Activated naive CD8-positive, alpha-beta T cell treated with anti-CD3 and anti-CD28 coated beads, Interleukin-2, amount 50 U/mL, for 24 hours (primary cell): Measurements from ENCODE around the gene ADIPOR2.

Source experiments
- ATAC-seq: fragments of 150-1000 bp; cut with Tn5 transposase; one replicate; pipeline ENCODE4 v1.10.0; 2021
- DNase-seq: peaks from one replicate; pipeline ENCODE4 v3.0.0; 2021
- H3K27ac Mint-ChIP-seq: one replicate; pipeline ENCODE4 v1.8.0; 2021; ENCODE audit warnings: mild to moderate bottlenecking, mixed read lengths
- H3K27me3 Mint-ChIP-seq: one replicate; pipeline ENCODE4 v1.8.0; 2021; ENCODE audit warnings: mixed read lengths
- H3K36me3 Mint-ChIP-seq: one replicate; pipeline ENCODE4 v1.8.0; 2021; ENCODE audit warnings: low read depth, mixed read lengths
- H3K4me1 Mint-ChIP-seq: one replicate; pipeline ENCODE4 v1.8.0; 2021; ENCODE audit warnings: mixed read lengths
- H3K4me3 Mint-ChIP-seq: one replicate; pipeline ENCODE4 v1.8.0; 2021; ENCODE audit warnings: mild to moderate bottlenecking, moderate library complexity, mixed read lengths
- H3K9me3 Mint-ChIP-seq: one replicate; pipeline ENCODE4 v1.8.0; 2021; ENCODE audit warnings: mixed read lengths

ADIPOR2 gene

DNA sequence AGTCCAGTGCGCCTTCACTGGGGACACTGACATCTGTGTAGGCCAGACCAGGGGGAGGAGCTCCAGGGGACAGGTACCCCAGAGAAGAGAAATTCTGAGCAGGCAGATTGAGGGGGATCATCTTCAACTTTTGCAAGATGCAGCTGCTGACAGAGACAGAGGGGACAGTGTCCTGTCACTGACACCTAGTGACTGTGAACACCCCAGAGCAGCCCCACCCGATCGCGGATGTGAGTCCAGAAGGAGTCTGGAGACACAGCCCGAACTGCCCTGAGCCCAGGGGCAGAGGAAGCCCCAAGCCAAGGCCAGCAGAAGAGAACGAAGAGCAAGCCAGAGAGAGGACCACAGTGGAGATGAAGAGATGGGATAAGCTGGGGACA is 107.8 kb downstream of the ADIPOR2 start:
- DNase-seq (no peak), ATAC-seq (no peak)
- peak overlapping the region; percentile 63 for H3K27ac Mint-ChIP-seq
- H3K4me3 Mint-ChIP-seq: no peak overlapping the region
- no peaks in the 10 kb centered on the region for H3K27me3 Mint-ChIP-seq
- H3K36me3 Mint-ChIP-seq: no peaks in the 10 kb centered on the region
- no peaks in the 10 kb centered on the region for H3K9me3 Mint-ChIP-seq
- peaks cover 7% of the 10 kb centered on the region for H3K4me1 Mint-ChIP-seq

DNA sequence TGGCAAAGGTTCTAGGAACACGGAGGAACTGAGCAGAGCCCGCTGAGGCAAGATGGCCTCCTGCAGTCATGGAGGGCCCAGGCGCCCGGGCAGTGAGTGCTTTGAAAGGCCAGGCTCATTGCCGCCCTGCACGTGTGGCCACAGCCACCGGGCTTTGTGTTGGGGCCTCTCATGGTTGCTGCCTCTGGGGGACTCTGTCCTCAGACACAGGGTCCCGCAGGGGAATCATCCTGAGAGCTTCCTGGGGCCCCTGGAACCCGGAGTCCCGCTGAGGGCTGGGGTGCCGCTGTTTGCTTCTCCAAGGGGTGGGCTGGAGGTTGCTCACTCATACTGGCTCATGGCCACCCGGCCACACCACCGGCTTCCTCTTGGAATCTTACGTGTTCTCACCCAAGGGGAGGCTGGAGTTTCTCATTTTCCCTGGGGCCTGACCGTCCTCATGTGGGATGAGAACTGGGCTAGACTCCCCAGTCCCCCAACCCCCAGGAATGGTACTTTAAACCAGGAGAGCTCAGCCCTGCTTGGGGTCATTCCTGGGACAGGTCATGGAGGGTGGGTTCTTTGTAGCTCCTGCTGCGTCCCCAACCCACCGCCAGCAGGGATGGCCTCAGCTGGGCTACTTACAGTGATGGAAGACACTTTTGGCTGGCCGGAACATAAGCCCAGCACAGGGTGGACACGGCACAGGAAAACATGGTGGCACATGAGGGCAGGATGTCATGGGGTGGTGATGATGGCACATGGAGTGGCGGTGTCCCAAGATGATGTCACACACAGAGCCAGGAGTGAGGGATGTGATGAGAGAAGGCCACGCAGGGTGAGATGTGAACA is 108.4 kb downstream of the ADIPOR2 start:
- no peak for ATAC-seq
- Mint-ChIP-seq H3K4me3 (no peak overlapping the region), H3K36me3 (no peaks in the 10 kb centered on the region), H3K27ac (peak overlapping the region; percentile 63), H3K27me3 (no peaks in the 10 kb centered on the region), H3K4me1 (peaks cover 8% of the 10 kb centered on the region), H3K9me3 (peaks cover under 1% of the 10 kb centered on the region)
- no peak for DNase-seq

DNA sequence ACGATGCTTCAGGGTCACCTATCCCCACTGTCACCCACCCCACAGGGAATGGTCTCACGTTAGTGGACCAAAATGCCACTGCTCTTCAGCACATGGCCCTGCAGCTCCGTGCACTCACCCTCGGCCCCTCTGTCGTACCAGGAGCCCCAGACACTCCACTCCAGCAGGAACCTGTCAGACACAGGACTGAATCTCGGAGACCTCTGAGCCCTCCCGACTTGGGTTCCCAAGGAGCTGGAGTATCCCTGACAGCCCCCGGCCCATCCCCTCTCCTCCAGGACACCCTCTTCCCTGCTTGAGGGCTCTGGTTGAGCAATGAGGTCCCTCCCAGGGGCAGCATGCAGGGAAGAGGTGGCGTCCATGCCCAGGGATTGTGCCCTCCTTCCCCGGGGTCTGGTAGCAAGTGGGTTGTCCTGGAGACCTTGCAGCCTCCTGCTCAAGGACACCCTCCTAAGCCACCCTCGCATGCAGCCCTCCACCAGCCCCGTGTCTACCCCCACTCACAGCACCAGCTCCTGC is 109.1 kb downstream of the ADIPOR2 start:
- H3K36me3 Mint-ChIP-seq: no peaks in the 10 kb centered on the region
- no peak overlapping the region for H3K4me3 Mint-ChIP-seq
- no peak for ATAC-seq
- peaks cover 4% of the 10 kb centered on the region for H3K9me3 Mint-ChIP-seq
- no peaks in the 10 kb centered on the region for H3K27me3 Mint-ChIP-seq
- DNase-seq: no peak
- peaks cover 10% of the 10 kb centered on the region for H3K4me1 Mint-ChIP-seq
- no peak overlapping the region for H3K27ac Mint-ChIP-seq

DNA sequence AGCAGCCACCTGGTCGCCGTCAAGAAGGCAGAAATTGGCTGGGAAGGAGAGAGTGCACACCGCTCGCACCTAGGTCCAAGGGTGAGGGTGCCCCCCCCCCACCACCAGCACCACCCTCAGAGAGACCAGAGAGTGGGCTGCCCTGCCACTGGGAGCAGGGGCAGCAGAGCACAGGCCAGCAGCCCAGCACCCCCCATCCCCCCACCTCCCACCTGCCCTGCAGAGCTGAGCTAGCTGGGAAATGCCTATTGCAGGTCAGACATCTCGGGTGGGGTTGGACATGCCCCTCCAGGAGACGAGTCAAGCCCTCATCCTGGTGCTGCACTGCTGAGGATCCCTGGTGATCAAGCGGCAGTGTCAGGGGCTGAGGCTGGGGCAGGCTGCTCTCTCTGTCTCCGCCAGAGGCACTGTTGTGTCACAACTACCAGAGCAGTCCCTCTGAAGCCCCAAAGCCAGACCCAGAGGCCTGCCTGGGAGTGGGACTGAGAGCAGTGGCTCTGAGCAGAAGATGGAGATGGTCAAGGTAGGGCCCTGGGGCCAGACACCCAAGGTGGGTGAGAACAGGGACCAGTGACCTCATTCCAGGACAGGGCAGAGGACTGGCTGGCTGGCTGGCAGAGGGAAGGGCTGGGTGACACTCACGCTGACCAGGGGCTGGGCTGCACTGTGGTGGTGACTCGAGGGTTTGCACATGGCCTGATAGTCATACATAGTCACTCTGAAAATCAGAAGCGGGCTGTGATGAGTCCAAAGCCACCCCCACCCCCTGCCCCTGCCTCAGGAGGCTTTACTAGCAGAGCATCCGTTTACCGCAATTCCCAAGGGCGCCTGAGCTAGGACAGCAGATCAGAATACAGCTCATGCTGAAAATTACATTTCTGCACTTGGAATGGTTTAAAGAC is 109.8 kb downstream of the ADIPOR2 start:
- no peaks in the 10 kb centered on the region for H3K36me3 Mint-ChIP-seq
- ATAC-seq (no peak), DNase-seq (no peak)
- no peak overlapping the region for H3K27ac Mint-ChIP-seq
- no peaks in the 10 kb centered on the region for H3K27me3 Mint-ChIP-seq
- peaks cover 8% of the 10 kb centered on the region for H3K4me1 Mint-ChIP-seq
- no peak overlapping the region for H3K4me3 Mint-ChIP-seq
- peaks cover 4% of the 10 kb centered on the region for H3K9me3 Mint-ChIP-seq

DNA sequence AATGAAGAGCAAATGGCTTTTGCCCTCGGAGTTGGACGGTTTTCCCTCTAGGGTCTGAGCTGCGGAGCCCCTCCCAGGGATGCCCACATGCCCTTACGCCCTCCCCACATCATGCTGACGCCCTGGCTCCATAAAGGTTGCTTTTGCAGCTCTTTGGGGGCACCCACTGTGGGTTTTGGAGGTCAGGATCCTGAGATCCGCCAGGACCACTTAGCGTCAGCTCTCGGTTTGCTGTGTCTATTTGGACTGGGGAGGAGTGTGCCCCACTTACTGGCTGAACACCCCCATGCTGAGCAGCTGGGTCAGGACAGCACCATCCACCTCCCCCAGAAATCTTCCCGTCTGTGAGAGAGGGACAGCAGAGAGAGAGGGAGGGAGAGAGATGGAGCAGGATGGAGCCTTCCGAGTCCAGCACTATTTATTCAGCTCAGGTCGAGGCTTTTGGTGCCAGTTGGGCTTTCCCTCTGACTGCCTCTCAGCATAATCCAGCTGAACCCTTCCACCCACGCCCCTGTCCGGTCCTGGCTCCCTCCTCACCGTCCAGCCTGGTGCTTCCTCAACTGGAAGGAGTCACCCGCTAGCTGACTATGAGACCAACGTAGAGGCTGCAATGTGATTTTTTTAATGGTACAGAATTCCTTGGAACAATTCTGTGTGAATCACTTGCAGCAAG is 110.6 kb downstream of the ADIPOR2 start:
- DNase-seq (no peak), ATAC-seq (no peak)
- H3K27me3 Mint-ChIP-seq: no peaks in the 10 kb centered on the region
- peaks cover 6% of the 10 kb centered on the region for H3K4me1 Mint-ChIP-seq
- H3K4me3 Mint-ChIP-seq: no peak overlapping the region
- no peak overlapping the region for H3K27ac Mint-ChIP-seq
- H3K36me3 Mint-ChIP-seq: no peaks in the 10 kb centered on the region
- peaks cover 4% of the 10 kb centered on the region for H3K9me3 Mint-ChIP-seq

DNA sequence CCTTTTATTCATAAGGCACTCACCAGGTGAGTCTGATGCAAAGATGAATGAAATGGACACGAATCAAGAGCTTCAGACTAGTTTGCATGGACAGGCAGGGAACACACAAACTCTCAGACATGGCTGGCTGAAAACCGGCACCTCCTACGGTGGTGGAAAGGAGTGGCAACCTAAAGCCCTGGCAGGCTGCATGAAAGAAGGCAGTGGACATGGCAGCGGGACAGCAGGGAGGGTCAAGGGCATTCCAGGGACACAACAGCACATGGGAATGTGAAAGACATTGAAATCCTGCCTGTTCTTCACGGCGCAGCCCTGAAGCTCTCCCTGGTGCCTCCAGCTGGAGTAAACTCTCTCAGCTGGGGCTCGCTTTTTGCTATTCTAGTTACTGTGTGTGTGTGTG is 112.9 kb downstream of the ADIPOR2 start:
- H3K4me1 Mint-ChIP-seq: peaks cover 3% of the 10 kb centered on the region

DNA sequence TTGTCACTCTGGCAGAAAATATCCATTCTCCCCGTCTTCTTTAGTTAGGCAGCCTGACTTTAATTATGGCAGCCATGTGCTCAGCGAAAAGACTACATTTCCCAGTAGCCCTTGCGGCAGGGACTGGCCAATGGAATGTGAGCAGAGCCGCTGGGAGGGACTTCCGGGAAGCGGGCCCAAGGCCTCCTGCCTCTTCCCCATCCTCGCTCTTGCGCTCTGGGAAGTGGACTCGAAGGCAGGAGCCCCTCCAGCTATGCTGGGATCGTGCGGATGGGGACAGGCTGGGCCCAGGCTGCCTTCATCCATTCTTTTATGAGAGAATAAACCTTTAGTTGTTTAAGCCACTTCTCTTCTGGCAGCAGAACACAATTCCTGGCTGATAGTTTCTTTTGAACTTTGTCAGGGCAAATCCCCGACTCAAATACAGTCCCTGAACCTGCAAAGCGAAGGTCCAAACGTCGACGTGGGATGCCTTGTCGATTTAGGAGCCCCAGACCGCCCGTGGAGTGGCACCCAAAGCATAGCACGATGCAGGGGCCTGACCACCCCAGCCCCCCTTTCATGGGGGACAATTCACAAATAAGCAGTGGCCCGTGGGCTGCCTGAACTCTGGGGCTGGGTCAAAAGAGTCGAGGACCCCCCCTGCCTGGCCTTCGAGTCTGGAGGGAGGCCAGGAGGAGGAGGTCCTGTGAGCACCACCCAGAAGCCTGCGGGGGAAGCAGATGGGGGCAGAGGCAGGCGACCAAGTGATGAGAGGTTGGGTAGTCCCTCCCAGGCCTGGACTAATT is 113.9 kb downstream of the ADIPOR2 start:
- peaks cover 4% of the 10 kb centered on the region for H3K9me3 Mint-ChIP-seq

More for the DNA sequence above, 112.9 kb downstream of the ADIPOR2 start:
- H3K27ac Mint-ChIP-seq: no peak overlapping the region
- H3K36me3 Mint-ChIP-seq: no peaks in the 10 kb centered on the region
- ATAC-seq (no peak), DNase-seq (no peak)
- H3K4me3 Mint-ChIP-seq: no peak overlapping the region
- H3K9me3 Mint-ChIP-seq: peaks cover 4% of the 10 kb centered on the region
- no peaks in the 10 kb centered on the region for H3K27me3 Mint-ChIP-seq

DNA sequence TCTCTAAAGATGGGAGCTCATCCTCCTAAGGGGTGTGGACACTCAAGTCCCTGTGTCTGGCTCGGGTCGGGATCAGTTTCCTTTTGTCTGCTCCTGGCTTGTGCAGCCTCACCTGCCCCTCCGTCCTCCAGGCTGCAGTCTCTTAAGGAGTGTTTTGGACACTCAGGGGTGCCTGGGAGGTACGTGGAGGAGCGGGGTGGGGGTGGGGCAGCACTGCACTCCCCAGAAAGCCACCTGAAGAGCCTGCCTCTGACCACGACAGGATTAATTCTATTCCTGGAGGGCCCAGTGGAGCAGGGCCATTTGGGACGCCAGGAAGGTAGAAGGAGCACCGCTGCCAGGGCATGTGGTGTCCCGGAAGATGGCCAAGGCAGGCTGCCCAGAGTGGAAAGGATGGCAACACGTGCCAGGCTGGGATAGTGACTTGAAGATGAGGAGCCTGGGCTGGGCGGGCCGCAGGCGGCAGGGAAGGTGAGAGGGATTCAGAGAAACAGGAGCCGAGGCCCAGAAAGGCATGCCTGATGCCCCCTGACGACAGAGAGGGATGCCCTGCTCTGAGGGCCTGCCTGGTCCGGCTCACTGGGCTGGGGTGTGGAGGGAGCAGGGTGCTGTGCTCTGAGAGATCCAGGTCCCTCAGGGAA is 114.7 kb downstream of the ADIPOR2 start:
- H3K27me3 Mint-ChIP-seq: no peaks in the 10 kb centered on the region
- DNase-seq (no peak), ATAC-seq (no peak)
- H3K4me3 Mint-ChIP-seq: no peak overlapping the region
- no peak overlapping the region for H3K27ac Mint-ChIP-seq
- no peaks in the 10 kb centered on the region for H3K36me3 Mint-ChIP-seq
- H3K4me1 Mint-ChIP-seq: peaks cover 8% of the 10 kb centered on the region
- peaks cover 4% of the 10 kb centered on the region for H3K9me3 Mint-ChIP-seq

More for the DNA sequence above, 113.9 kb downstream of the ADIPOR2 start:
- DNase-seq (peak; percentile 86), ATAC-seq (peak; percentile 83)
- Mint-ChIP-seq H3K36me3 (no peaks in the 10 kb centered on the region), H3K4me3 (peak overlapping the region; percentile 3), H3K4me1 (peaks cover 4% of the 10 kb centered on the region), H3K27ac (peak overlapping the region; percentile 32), H3K27me3 (no peaks in the 10 kb centered on the region)

DNA sequence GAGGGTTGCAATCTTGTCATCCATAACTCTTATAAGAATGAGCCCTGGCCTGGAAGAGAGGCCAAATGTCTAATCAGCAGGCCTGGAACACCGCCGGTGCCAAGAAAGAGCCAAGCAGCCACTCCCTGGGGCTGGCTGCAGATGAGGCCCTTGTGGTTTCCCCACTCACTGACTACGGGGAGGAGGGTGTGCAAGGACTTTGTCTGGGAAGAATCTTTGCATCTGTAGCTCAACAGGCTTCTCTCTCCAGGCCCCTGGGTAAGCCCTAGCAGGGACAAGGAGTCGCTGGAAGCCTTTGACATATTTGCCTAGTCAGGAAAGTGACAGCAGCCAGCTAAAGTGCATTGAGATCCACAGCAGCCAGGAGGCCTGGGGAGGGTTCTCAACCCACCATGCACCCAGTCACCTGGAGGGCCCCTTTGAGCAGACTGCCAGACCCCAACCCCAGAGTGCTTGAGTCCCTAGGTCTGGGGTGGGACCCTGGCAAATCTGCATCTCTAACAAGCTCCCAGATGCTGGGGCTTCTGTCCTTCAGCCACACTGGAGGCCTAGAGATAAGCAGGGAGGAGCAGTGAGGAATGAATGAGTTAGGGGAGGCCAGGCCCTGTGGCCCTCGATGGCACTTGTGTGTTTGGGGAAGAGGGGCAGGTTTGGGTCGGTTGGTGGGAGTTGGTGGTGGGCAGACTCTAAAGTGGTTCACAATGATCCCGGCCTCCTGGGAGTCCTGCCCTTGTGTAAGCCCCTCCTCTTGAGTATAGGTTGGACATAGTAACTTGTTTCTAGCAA is 115.6 kb downstream of the ADIPOR2 start:
- no peak overlapping the region for H3K4me3 Mint-ChIP-seq
- H3K9me3 Mint-ChIP-seq: peaks cover 4% of the 10 kb centered on the region
- no peak for ATAC-seq

DNA sequence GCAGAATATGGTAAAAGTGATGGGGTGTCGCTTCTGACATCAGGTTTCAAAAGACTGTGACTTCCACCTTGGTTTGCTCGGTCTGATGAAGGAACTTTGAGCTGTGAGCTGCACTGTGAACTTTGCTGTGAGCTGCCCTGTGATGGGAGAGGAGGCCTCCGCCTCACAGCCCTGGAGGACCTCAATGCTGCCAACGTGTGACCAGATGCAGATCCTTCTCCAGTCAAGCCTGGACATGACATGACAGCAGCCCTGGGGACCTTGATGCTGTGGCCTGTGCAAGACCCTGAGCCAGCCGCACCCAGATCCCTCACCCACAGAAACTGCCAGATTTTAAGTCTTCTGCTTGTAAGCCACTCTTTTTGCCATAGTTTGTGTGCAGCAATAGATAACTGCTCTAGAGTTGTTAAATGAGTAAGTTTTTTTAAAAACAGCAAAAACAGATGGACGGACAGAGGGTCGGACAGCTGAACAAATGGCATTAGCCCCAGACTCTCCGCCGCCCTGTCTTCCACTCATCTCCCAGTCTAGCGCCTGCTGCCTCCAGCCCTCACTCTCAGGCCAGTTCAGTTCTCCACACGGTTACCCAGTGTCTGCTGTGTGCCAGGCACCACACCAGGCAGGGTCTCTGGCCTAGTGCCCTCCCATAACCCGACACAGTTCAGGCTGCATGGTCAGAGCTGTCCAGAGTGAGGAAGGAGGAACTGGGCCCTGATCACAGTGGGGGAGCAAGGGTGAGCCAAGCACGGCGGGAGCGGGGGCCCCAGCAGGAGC is 116.4 kb downstream of the ADIPOR2 start:
- DNase-seq: no peak
- Mint-ChIP-seq H3K4me1 (peaks cover 13% of the 10 kb centered on the region), H3K27me3 (no peaks in the 10 kb centered on the region), H3K27ac (no peak overlapping the region), H3K9me3 (peaks cover 4% of the 10 kb centered on the region), H3K36me3 (no peaks in the 10 kb centered on the region), H3K4me3 (no peak overlapping the region)
- ATAC-seq: no peak

More for the DNA sequence above, 115.6 kb downstream of the ADIPOR2 start:
- DNase-seq: no peak
- Mint-ChIP-seq H3K36me3 (no peaks in the 10 kb centered on the region), H3K4me1 (peaks cover 9% of the 10 kb centered on the region), H3K27ac (no peak overlapping the region), H3K27me3 (no peaks in the 10 kb centered on the region)

DNA sequence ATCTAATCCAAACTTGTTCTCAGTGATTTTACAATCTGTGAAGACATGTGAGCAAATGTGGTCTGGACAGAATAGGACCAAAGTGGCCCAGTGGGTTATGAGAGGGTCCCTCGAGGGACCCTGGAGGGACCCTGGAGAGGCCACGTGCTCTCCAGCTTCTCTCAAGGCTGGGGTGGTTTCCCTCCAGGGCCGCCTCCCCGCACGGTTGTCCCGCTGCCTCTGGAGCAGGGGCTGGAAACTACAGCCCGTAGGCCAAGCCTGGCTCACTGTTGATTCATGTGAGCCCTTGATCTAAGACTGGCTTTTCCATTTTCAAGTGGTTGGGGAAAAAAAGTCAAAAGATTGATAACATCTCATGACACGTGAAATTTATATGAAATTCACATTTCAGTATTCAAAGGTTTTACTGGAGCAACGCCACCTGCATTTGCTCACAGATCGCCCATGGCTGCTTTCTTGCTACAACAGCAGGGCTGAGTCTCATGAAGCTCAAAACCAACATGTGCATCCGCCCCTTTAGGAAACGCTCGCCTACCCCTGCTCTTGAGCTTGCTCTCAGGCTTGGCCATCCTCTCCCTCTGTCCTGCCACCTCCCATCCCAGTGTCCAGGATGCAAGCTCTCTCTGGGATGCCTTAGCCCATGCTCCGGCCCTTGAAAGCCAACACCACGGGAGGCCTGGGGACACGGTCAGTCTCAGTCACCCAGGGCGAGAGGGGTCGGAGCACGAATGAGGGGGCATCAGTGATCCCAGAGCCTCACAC is 117.3 kb downstream of the ADIPOR2 start:
- ATAC-seq (no peak), DNase-seq (no peak)
- H3K27ac Mint-ChIP-seq: no peak overlapping the region
- peaks cover 4% of the 10 kb centered on the region for H3K9me3 Mint-ChIP-seq
- H3K4me1 Mint-ChIP-seq: peaks cover 16% of the 10 kb centered on the region
- no peaks in the 10 kb centered on the region for H3K27me3 Mint-ChIP-seq
- no peak overlapping the region for H3K4me3 Mint-ChIP-seq
- H3K36me3 Mint-ChIP-seq: no peaks in the 10 kb centered on the region
